Keratinocyte (primary cell): ENCODE measurements around the gene PTPRU. TPM values are rescaled to one million over a fixed set of nuclear protein-coding genes. Genes with fewer than 3 reads are reported as not detected.

Source experiments
- DNase-seq: peaks from one replicate; pipeline ENCODE4 v3.0.0-alpha.2; 2011; ENCODE audit warnings: low read depth, missing footprints, low spot score
- FAIRE-seq: peaks from 2 replicates; lab custom pipeline; 2011; peaks lifted over from hg19 to GRCh38; lab: Jason Lieb, UNC
- H2AFZ ChIP-seq: 2 replicates; pipeline ENCODE4 v1.6.0; 2012; ENCODE audit warnings: low read length, control low read depth, inconsistent platforms; ENCODE audit not compliant: control insufficient read depth
- H3K27ac ChIP-seq: 2 replicates; pipeline ENCODE4 v1.5.1; 2011; ENCODE audit warnings: low read length; ENCODE audit not compliant: control insufficient read depth, insufficient read depth
- H3K27me3 ChIP-seq: 3 replicates; pipeline ENCODE4 v1.6.0; 2011; ENCODE audit warnings: low read length; ENCODE audit not compliant: control insufficient read depth, insufficient read depth; ENCODE audit errors: extremely low read depth
- H3K36me3 ChIP-seq, 2 experiments: 2 replicates in 1 of 2; 3 replicates in 1 of 2; pipeline ENCODE4 v1.5.1; 2011; ENCODE audit warnings: low read length in 2 of 2, mild to moderate bottlenecking in 1 of 2; ENCODE audit not compliant: control insufficient read depth in 2 of 2, insufficient read depth in 2 of 2; ENCODE audit errors: extremely low read depth in 1 of 2
- H3K4me1 ChIP-seq: 3 replicates; pipeline ENCODE4 v1.5.1; 2011; ENCODE audit warnings: low read length; ENCODE audit not compliant: control insufficient read depth, insufficient read depth; ENCODE audit errors: extremely low read depth
- H3K4me2 ChIP-seq: 3 replicates; pipeline ENCODE4 v1.6.0; 2011; ENCODE audit warnings: low read depth, low read length; ENCODE audit not compliant: control insufficient read depth, insufficient read depth; ENCODE audit errors: extremely low read depth
- H3K4me3 ChIP-seq, 3 experiments: fragments of 200-600 bp in 1 of 3; sonication (generic) in 1 of 3; 2 replicates in 2 of 3; 3 replicates in 1 of 3; pipeline ENCODE4 v1.5.1; 2011 to 2016; ENCODE audit warnings: low read length in 3 of 3, mild to moderate bottlenecking in 3 of 3, control low read depth in 2 of 3, inconsistent platforms in 1 of 3, low read depth in 1 of 3, mixed read lengths in 1 of 3, mixed run types in 1 of 3, moderate library complexity in 1 of 3; ENCODE audit not compliant: control insufficient read depth in 2 of 3, insufficient read depth in 2 of 3; ENCODE audit errors: extremely low read depth in 1 of 3
- H3K79me2 ChIP-seq: 2 replicates; pipeline ENCODE4 v1.6.0; 2012; ENCODE audit warnings: low read length; ENCODE audit not compliant: control insufficient read depth, insufficient read depth
- H3K9ac ChIP-seq: 3 replicates; pipeline ENCODE4 v1.6.0; 2011; ENCODE audit warnings: low read length; ENCODE audit not compliant: control insufficient read depth, insufficient read depth; ENCODE audit errors: extremely low read depth
- H3K9me1 ChIP-seq: 3 replicates; pipeline ENCODE4 v1.6.0; 2011; ENCODE audit warnings: low read length; ENCODE audit not compliant: control insufficient read depth, insufficient read depth; ENCODE audit errors: extremely low read depth
- H3K9me3 ChIP-seq: 2 replicates; pipeline ENCODE4 v1.5.1; 2012; ENCODE audit warnings: low read depth, low read length; ENCODE audit not compliant: control insufficient read depth
- H4K20me1 ChIP-seq: 3 replicates; pipeline ENCODE4 v1.6.0; 2011; ENCODE audit warnings: low read length; ENCODE audit not compliant: control insufficient read depth, insufficient read depth; ENCODE audit errors: extremely low read depth
- EZH2 ChIP-seq: IDR thresholded peaks from one replicate; pipeline ENCODE4 v1.6.1; 2012; ENCODE audit warnings: inconsistent platforms, mild to moderate bottlenecking, low read length, moderate library complexity
- dilution Hi-C: fragments of 300-500 bp; cut with MboI; formaldehyde crosslinking; loops from one replicate; pipeline ENCODE4 v1.7.0; 2020; ENCODE audit warnings: low sequenced_read_pairs; ENCODE audit not compliant: extremely low pct_ligation_motif_present
- polyA plus RNA-seq, 5 experiments: library from polyadenylated mRNA; depleted of rRNA in 3 of 5; stranded (reverse) in 3 of 5; stranded (forward) in 1 of 5; unstranded in 1 of 5; fragments of >200 nt; gene quantifications; 1 replicate in 1 of 5; 2 replicates in 3 of 5; 3 replicates in 1 of 5; pipeline versions ENCODE4 v1.2.1 to v1.2.3, GENCODE V29; 2011 to 2012; ENCODE audit warnings: missing spikeins in 2 of 5, low read depth in 1 of 5, low replicate concordance in 1 of 5
- TF ChIP-seq, protein P1 (sequence below), 3 experiments: IDR thresholded peaks in 1 of 3; conservative IDR thresholded peaks in 1 of 3; optimal IDR thresholded peaks in 1 of 3; 2 replicates in 2 of 3; 3 replicates in 1 of 3; pipeline versions ENCODE3 to v1.5.1; 2011; ENCODE audit warnings: low read length in 3 of 3, mild to moderate bottlenecking in 3 of 3, moderate library complexity in 2 of 3, control low read depth in 1 of 3, inconsistent platforms in 1 of 3; ENCODE audit not compliant: insufficient read depth in 2 of 3; ENCODE audit errors: extremely low read depth in 1 of 3

PTPRU gene
- polyA plus RNA-seq, 1 donor (not counting 4 experiments of a cell fraction or from before 2014, with no cell fraction given): 4.3 TPM

DNA sequence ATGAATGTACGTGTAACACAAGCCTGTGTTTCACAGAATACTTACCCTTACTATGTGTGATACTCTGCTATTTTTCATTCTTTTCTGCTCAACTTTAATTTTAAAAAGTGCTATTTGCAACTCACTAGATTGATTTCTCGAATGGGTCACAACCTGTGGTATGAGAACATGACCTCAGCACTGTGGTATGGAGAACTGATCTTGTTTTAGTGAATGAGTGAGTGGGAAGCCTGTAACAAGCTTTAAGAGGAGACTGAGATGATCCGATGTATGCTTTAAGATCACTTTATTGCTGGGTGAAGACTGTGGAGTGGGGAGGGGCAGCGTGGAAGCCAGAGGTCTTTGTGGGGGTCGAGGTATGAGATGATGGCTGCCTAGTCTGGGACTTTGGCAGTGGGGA lies 27.1 kb upstream of the PTPRU start:
- H3K4me3 ChIP-seq: no peak overlapping the region
- H3K27ac ChIP-seq: no peak overlapping the region
- H3K36me3 ChIP-seq: peaks cover 17 to 29% of the 10 kb centered on the region in 2 experiments
- no peaks in the 10 kb centered on the region for H3K9me1 ChIP-seq
- no peaks in the 10 kb centered on the region for H4K20me1 ChIP-seq
- no peak overlapping the region for H3K4me2 ChIP-seq
- no peaks in the 10 kb centered on the region for H3K79me2 ChIP-seq
- dilution Hi-C loops: no loop called here
- no peak for DNase-seq
- no peak for FAIRE-seq
- no peak for TF ChIP-seq EZH2
- TF ChIP-seq, protein P1, sequence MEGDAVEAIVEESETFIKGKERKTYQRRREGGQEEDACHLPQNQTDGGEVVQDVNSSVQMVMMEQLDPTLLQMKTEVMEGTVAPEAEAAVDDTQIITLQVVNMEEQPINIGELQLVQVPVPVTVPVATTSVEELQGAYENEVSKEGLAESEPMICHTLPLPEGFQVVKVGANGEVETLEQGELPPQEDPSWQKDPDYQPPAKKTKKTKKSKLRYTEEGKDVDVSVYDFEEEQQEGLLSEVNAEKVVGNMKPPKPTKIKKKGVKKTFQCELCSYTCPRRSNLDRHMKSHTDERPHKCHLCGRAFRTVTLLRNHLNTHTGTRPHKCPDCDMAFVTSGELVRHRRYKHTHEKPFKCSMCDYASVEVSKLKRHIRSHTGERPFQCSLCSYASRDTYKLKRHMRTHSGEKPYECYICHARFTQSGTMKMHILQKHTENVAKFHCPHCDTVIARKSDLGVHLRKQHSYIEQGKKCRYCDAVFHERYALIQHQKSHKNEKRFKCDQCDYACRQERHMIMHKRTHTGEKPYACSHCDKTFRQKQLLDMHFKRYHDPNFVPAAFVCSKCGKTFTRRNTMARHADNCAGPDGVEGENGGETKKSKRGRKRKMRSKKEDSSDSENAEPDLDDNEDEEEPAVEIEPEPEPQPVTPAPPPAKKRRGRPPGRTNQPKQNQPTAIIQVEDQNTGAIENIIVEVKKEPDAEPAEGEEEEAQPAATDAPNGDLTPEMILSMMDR (optimal IDR thresholded peaks at IDR 0.05 in 1 of 3, IDR thresholded peaks at IDR 0.05 in 1 of 3, conservative IDR thresholded peaks at IDR 0.05 in 1 of 3; ENCODE audit: extremely low read depth in 1 of 3, insufficient read depth in 2 of 3, low read length in 3 of 3): no peak
- H3K27me3 ChIP-seq: no peaks in the 10 kb centered on the region
- H3K4me1 ChIP-seq: no peaks in the 10 kb centered on the region
- no peak overlapping the region for H2AFZ ChIP-seq
- no peak overlapping the region for H3K9ac ChIP-seq
- H3K9me3 ChIP-seq: no peaks in the 10 kb centered on the region

DNA sequence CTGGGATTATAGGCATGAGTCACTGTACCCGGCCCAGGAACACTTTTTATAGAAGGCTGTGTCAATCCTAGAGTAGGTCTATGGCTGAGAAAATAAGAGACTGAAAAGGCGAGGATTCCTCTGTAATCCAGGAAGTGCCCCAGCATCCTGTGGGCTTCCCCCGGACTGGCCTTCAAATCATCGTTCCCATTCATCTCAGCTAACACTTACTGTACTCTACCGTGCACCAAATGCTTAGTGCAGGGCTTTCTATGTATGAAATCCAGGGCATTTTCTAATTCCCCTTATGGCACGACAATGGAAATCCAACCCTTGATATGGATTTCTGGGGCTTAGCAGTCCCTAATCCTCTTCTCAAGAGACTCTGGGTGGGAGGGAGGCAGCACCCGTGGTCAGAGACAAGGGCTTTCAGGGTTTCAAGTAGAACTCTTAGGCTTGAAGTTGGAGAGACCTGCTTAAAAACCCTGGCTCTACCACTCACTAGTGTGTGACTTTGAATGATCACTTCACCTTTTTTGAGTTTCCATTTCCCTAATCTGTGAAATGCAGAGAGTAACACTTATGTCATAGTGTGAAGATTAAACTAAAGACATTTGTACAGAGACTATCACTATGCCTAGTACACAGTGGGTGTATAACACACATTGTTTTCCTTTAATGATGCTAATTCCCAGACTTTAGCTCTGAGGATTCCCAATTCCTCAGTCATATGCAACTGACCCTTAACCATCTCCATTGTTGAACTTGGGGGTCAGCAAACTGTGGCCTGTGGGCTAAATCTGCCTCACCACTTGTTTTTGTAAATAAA lies 25.8 kb upstream of the PTPRU start:
- no peaks in the 10 kb centered on the region for H3K79me2 ChIP-seq
- no peak for FAIRE-seq

More for the DNA sequence above, 25.8 kb upstream of the PTPRU start:
- no peak overlapping the region for H2AFZ ChIP-seq
- no peak overlapping the region for H3K4me2 ChIP-seq
- no peak overlapping the region for H3K4me3 ChIP-seq
- no peak overlapping the region for H3K9ac ChIP-seq
- H3K4me1 ChIP-seq: no peaks in the 10 kb centered on the region
- no peak overlapping the region for H3K27ac ChIP-seq
- dilution Hi-C loops: no loop called here
- H3K27me3 ChIP-seq: no peaks in the 10 kb centered on the region
- no peak for TF ChIP-seq EZH2
- TF ChIP-seq, protein P1 (optimal IDR thresholded peaks at IDR 0.05 in 1 of 3, IDR thresholded peaks at IDR 0.05 in 1 of 3, conservative IDR thresholded peaks at IDR 0.05 in 1 of 3; ENCODE audit: extremely low read depth in 1 of 3, insufficient read depth in 2 of 3, low read length in 3 of 3): no peak
- no peaks in the 10 kb centered on the region for H3K9me3 ChIP-seq
- DNase-seq: no peak
- peaks cover 17 to 30% of the 10 kb centered on the region in 2 experiments for H3K36me3 ChIP-seq
- no peaks in the 10 kb centered on the region for H4K20me1 ChIP-seq
- no peaks in the 10 kb centered on the region for H3K9me1 ChIP-seq
